Testis (tissue), 2 donors: ENCODE data around the gene KRT15.

ENCODE experiments used
- POLR2A ChIP-seq: fragments of 450-650 bp; IDR thresholded peaks from one replicate; pipeline ENCODE4 v1.6.1; 2017; ENCODE audit warnings: antibody characterized with exemption, mild to moderate bottlenecking, moderate library complexity
- TF ChIP-seq, protein P1 (sequence below), 3 experiments: fragments of 450-650 bp in 2 of 3; fragments of 200-600 bp in 1 of 3; sonication (generic) in 1 of 3; IDR thresholded peaks; one replicate each; pipeline ENCODE4 v1.5.1; 2016 to 2019; ENCODE audit warnings: antibody characterized with exemption in 3 of 3, mild to moderate bottlenecking in 2 of 3, moderate library complexity in 1 of 3

DNA sequence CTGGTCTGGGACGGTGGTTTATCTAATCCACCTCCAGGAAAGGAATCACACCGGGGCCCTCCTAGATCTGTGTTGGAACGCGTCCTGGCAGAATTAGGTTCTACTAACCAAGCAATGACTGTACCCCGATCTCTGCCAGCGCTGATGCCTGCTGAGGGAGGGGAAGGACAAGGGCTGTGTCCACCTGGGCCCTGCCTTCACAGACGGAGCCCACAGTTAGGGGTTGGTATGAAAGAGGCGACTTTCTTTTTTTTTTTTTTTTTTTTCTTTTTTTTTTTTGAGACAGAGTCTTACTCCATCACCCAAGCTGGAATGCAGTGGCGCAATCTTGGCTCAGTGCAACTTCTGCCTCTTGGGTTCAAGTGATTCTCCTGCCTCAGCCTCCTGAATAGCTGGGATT, 19.3 kb upstream of the KRT15 start:
- TF ChIP-seq, protein P1, sequence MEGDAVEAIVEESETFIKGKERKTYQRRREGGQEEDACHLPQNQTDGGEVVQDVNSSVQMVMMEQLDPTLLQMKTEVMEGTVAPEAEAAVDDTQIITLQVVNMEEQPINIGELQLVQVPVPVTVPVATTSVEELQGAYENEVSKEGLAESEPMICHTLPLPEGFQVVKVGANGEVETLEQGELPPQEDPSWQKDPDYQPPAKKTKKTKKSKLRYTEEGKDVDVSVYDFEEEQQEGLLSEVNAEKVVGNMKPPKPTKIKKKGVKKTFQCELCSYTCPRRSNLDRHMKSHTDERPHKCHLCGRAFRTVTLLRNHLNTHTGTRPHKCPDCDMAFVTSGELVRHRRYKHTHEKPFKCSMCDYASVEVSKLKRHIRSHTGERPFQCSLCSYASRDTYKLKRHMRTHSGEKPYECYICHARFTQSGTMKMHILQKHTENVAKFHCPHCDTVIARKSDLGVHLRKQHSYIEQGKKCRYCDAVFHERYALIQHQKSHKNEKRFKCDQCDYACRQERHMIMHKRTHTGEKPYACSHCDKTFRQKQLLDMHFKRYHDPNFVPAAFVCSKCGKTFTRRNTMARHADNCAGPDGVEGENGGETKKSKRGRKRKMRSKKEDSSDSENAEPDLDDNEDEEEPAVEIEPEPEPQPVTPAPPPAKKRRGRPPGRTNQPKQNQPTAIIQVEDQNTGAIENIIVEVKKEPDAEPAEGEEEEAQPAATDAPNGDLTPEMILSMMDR (IDR thresholded peaks at IDR 0.05) = no peak
- TF ChIP-seq POLR2A = no peak
